Measurements from ENCODE around the gene KIF1B.

KIF1B gene

DNA sequence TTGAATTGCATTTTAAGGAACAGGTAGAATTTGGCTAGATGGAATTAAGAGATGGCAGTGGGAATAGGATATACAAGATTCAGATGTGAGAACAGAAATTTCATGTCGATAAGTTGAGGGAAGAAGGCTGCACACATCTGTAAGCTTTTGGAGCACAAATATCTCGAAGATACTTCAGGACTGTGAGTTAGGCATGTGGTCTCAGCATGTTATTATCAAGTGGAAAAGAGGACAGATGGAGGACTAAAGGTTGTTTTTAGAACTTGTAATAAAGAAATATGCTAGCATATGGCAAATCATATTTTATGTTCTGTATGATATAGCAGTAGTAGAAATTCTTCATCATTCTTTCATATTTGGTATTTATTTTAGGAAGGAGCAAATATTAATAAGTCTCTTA is 61.5 kb downstream of the KIF1B start:
- no peak for DNase-seq (ENCODE audit: extremely low read depth in 1 of 2, low read depth in 1 of 2)

- no peak for DNase-seq (ENCODE audit: extremely low read depth in 1 of 2, low read depth in 1 of 2)
Measured at GRCh38 chr1:10272274-10272673, 61.9 kb downstream of the KIF1B start.

DNA sequence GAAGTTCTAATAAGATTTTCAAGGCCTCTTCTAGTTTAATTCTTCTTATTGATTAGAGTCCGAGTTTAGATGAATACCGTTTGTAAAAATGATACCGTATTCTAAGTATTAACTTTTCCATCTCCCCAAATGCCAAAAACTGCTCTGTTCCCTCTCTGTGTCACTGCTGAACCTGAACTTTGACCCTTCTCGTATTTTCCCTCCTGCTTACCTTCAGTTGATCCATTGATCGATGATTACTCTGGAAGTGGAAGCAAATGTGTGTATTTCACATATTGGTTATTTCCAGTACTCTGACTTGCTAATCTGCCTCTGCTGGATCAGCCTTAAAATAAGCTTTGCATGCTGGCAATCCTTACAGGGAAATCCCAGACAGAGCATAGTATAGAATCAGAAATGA is 68.5 kb downstream of the KIF1B start:
- DNase-seq (ENCODE audit: extremely low read depth in 1 of 2, low read depth in 1 of 2), result no peak

- DNase-seq (ENCODE audit: extremely low read depth in 1 of 2, low read depth in 1 of 2), result no peak
Measured at GRCh38 chr1:10280439-10281350, 70.3 kb downstream of the KIF1B start.

- DNase-seq (ENCODE audit: extremely low read depth in 1 of 2, low read depth in 1 of 2), result peak; percentile 2 to 39
Measured at GRCh38 chr1:10283318-10283984, 73.1 kb downstream of the KIF1B start.

DNA sequence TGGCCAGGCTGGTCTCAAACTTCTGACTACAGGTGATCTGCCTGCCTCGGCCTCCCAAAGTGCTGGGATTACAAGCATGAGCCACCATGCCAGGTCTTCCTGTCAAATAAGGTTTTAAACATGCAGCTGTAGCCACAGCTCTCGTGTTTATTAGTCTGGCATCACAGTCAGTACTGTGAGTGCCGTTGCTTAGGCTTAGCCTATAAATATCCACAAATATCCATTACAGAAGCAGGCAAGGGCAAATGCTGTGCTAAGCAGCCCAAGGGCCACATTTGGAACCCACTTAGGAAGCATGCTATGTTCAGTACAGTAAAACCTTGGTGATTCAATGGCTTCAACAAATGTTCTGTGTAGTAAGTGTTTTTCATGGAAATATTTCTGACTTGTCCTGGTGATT is 75.9 kb downstream of the KIF1B start:
- no peak for DNase-seq (ENCODE audit: extremely low read depth in 1 of 2, low read depth in 1 of 2)

DNA sequence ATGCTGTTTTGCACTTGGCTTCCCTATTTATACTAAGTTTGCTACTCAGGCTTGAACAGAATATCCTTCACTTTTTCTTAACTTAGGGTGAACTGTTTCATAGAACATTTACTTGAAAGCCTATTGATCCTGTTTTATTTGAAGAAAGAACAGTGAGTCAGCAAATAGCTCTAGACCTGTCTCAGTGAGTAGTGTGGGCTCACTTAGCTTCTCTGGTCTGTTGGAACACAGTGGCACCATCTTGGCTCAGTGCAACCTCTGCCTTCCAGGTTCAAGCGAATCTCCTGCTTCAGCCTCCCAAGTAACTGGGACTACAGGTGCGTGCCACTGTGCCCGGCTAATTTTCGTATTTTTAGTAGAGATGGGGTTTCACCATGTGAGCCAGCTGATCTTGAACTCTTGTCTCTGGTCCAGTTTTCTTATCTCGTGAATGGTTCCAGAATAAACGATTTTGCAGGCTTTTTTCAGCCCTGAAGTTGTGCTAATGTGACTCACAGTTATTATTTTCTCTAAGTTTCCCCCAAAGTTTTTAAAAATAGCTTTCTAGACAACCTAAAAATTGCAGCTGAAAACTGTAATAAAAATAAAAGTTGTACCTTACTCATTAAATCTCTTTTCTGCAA is 76.8 kb downstream of the KIF1B start:
- DNase-seq (ENCODE audit: extremely low read depth in 1 of 2, low read depth in 1 of 2), result no peak

DNA sequence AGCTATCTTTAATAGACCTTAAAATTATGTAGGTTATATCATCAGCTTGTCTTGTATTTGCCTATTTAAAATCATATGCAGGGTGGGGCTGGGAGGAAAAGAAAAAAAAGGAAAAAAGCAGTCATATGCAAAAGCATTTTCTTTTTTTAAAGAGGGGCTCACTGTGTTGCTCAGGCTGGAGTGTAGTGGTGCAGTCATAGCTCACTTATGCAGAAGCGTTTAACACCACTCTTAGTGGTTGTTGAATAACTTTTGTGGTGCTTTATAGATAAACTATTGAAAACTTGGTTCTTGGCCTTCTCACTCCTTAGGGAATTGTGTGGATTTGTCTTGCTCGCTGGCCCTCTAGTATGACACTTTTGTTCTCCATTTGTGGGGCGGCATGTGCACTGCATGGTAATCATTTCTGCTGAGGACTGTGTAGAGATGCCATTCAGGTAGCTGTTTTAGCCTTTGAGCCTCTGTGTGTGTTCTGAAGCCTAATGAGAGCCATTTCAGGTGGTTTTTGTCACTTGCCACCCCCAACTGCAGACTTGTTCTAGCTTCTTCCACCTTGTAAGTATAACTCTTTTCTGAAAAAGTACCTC is 77.8 kb downstream of the KIF1B start:
- DNase-seq (ENCODE audit: extremely low read depth in 1 of 2, low read depth in 1 of 2), result no peak

GRCh38 chr1:10291705-10292104 is 81.3 kb downstream of the KIF1B start:
- DNase-seq (ENCODE audit: extremely low read depth in 1 of 2, low read depth in 1 of 2), result no peak

GRCh38 chr1:10292188-10292587 is 81.8 kb downstream of the KIF1B start:
- no peak for DNase-seq (ENCODE audit: extremely low read depth in 1 of 2, low read depth in 1 of 2)

DNA sequence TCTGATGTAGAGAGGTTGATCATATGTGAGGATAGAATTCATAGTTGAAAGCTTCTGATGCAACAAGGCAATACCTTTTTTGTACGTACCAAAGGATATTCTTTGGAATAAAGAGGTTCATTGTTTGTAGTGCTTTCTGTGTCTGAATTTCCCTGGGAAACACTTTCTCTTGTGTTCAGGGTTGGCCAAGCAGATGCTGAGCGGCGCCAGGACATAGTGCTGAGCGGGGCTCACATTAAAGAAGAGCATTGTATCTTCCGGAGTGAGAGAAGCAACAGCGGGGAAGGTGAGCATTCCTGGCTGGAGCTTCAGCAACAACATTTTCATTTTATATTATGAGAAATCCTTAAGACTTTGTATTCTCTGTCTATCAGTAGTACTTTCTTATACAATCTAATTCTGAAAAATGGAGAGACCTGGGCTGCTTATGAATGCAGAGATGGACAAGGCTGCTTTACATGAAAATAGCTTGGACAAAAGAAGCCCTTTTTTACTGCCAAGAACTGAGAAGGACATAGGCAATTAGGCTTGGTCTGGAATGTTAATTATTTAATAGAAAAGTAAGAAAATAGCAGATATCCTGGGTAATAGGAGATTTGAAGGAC is 85.2 kb downstream of the KIF1B start:
- DNase-seq (ENCODE audit: extremely low read depth in 1 of 2, low read depth in 1 of 2), result no peak

- no peak for DNase-seq (ENCODE audit: extremely low read depth in 1 of 2, low read depth in 1 of 2)
Measured at GRCh38 chr1:10299151-10299550, 88.8 kb downstream of the KIF1B start.

- DNase-seq (ENCODE audit: extremely low read depth in 1 of 2, low read depth in 1 of 2), result no peak
Measured at GRCh38 chr1:10302416-10302815, 92.0 kb downstream of the KIF1B start.

- no peak for DNase-seq (ENCODE audit: extremely low read depth in 1 of 2, low read depth in 1 of 2)
Measured at GRCh38 chr1:10304295-10304694, 93.9 kb downstream of the KIF1B start.

- no peak for DNase-seq (ENCODE audit: extremely low read depth in 1 of 2, low read depth in 1 of 2)
Measured at GRCh38 chr1:10306435-10306834, 96.1 kb downstream of the KIF1B start.

DNA sequence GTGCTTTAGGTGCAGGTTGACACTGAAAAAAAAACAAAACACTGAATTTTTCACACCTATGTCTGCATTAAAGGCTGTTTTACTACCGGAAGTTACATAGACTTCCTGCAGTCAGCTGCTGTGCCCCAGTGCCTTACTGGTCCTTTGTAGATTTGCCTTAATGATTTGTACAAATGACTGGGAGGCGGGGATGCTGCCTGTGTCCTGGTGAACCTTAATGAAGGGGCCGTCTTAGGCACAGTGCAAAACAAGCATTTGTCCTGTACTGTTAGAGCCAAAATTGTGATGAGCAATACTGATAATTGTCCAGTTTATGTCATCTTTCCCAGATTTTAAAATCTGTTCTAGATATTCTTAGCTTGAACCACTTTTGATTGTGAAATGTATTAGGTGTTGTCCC is 97.6 kb downstream of the KIF1B start:
- no peak for DNase-seq (ENCODE audit: extremely low read depth in 1 of 2, low read depth in 1 of 2)

- no peak for DNase-seq (ENCODE audit: extremely low read depth in 1 of 2, low read depth in 1 of 2)
Measured at GRCh38 chr1:10309243-10310011, 99.1 kb downstream of the KIF1B start.

- DNase-seq (ENCODE audit: extremely low read depth in 1 of 2, low read depth in 1 of 2), result no peak
Measured at GRCh38 chr1:10316752-10317151, 106.4 kb downstream of the KIF1B start.

DNA sequence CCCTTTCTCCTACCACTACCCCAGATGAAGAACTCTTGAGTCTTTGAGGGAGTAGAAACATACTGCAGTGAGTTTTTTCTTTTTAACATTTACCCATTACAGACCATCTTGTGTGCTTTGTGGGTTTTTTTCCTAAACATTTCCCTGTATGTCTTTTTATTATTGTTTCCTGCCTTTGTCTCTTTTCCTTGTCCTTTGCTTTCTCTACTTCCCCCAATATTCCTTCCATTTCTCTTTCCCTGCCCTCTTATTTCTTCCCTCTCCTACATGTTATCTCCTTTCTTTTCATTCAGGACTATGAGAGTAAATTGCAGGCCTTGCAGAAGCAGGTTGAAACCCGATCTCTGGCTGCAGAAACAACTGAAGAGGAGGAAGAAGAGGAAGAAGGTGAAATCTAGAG is 109.4 kb downstream of the KIF1B start:
- no peak for DNase-seq (ENCODE audit: extremely low read depth in 1 of 2, low read depth in 1 of 2)

DNA sequence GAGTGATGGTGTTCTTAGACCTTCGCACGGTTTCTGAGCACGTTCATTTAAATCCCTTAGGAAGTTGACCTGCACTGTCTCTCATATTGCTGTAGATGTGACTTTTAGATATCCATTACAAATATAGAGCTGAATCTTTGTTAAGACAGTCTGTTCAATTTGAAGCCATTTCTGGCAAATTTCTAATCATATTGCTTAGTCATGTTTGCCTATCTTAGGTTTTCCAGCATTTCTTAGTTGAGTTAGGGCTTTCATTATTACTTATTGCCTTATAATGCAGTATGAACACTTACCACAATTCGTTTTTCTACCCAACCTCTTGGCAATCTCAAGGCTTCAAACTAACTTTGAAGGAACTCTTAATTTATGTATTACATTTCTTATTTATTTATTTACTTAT is 110.0 kb downstream of the KIF1B start:
- DNase-seq (ENCODE audit: extremely low read depth in 1 of 2, low read depth in 1 of 2), result no peak

Data from stimulated activated CD8-positive, alpha-beta memory T cell treated with anti-CD3 and anti-CD28 coated beads, Interleukin-7, amount 100 ng/mL, for 48 hours (primary cell).